HG02798 (cell line): Measurements from ENCODE around the gene BAIAP2.

Experiments used
- ATAC-seq: cut with Tn5 transposase; IDR thresholded peaks from one replicate; pipeline ENCODE4 v1.9.1; 2021; ENCODE audit warnings: mild to moderate bottlenecking; ENCODE audit not compliant: unreplicated experiment, poor library complexity

The BAIAP2 gene

GRCh38 chr17:81049372-81049911 is 14.5 kb downstream of the BAIAP2 start:
- no peak for ATAC-seq

GRCh38 chr17:81049973-81050551 is 15.1 kb downstream of the BAIAP2 start:
- no peak for ATAC-seq

- ATAC-seq, result no peak
Observed at GRCh38 chr17:81050645-81051625, 16.0 kb downstream of the BAIAP2 start.

- no peak for ATAC-seq
Observed at GRCh38 chr17:81052199-81052997, 17.4 kb downstream of the BAIAP2 start.

GRCh38 chr17:81053041-81053970 is 18.4 kb downstream of the BAIAP2 start:
- ATAC-seq, result no peak

- ATAC-seq, result no peak
Observed at GRCh38 chr17:81054308-81054707, 19.4 kb downstream of the BAIAP2 start.

DNA sequence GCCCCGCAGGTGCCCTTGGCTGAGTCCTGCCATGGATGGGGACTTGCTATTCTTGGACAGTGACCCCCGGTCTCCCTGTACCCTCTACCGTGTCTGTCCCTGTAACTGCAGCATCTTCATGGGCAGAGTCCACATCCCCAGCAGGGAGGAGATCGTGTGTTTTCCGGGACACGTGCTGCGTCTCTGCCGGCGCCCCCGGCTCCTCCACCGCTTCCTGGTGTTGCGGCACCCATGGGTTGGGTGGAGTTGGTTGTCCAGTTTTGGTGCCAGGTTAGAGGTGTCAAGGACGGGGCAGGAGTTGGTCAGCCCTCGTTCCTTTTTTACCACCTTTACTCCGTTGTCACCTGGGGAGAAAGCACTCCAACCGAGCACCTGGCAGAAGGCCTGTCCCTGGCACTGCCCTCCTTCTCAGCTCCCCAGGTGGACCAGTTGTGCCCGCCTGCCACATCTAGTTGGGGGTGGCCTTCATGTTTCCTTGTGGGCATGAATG is 20.0 kb downstream of the BAIAP2 start:
- no peak for ATAC-seq

GRCh38 chr17:81056312-81056711 is 21.4 kb downstream of the BAIAP2 start:
- no peak for ATAC-seq

- no peak for ATAC-seq
Observed at GRCh38 chr17:81057079-81057730, 22.3 kb downstream of the BAIAP2 start.

GRCh38 chr17:81057777-81058176 is 22.8 kb downstream of the BAIAP2 start:
- ATAC-seq, result no peak

GRCh38 chr17:81058263-81058871 is 23.4 kb downstream of the BAIAP2 start:
- ATAC-seq, result no peak

GRCh38 chr17:81059026-81059425 is 24.1 kb downstream of the BAIAP2 start:
- ATAC-seq, result no peak

DNA sequence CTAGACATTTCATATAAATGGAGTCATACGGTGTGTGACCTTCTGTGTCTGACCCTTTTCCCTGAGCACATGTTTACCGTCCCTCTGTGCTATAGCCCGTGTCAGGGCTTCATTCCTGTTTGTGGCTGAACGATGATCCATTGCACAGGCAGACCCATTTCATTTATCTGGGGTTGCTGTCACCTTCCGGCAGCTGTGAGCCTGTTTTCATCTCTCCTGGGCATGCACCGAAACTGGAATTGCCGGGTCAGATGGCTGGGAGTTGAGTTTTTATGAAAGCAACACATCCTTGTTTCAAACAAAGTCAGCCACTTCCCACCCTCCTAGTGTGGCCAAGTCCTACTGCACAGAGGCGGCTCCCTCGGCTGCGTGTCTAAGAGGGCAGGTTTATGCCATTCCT is 25.5 kb downstream of the BAIAP2 start:
- no peak for ATAC-seq

DNA sequence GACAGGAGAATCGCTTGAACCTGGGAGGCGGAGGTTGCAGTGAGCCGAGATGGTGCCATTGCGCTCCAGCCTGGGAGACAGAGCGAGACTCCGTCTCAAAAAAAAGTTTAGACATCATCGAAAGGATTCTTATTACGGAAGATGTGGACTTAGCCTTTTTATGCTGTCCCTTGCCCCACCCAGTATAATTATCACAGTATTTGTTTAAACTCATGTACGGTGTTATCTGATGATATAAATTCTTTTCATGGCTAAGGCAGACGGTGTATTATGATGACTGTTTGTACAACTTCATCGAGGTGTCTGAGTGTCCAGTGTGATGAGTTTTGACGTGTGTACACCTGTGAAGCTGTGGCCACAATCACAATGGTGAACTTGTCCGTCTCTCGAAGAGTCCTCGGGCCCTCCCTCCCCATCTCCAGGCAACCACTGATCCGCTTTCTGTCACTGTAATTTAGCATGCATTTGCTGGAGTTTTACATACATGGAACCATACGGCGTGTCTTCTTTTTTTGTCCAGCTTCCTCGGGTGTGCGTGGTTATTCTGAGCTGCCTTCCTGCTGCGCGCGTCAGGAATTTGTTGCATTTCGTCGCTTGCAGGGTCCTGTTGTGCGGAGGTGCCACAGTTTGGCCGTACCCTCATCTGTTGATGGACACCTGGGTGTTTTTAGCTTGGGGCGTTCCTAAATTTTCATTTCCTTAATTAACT is 26.2 kb downstream of the BAIAP2 start:
- no peak for ATAC-seq

GRCh38 chr17:81062014-81062780 is 27.2 kb downstream of the BAIAP2 start:
- no peak for ATAC-seq

GRCh38 chr17:81063106-81064093 is 28.4 kb downstream of the BAIAP2 start:
- ATAC-seq, result no peak
